Gastroesophageal sphincter (tissue), 3 donors: ENCODE data around the gene BCLAF1.

ENCODE experiments used
- CTCF ChIP-seq, 4 experiments: fragments of 200-600 bp in 2 of 4; fragments of 450-650 bp in 2 of 4; sonication (generic) in 1 of 4; IDR thresholded peaks; one replicate each; pipeline ENCODE4 v1.5.1; 2017 to 2019; ENCODE audit warnings: antibody characterized with exemption in 4 of 4, mild to moderate bottlenecking in 2 of 4, moderate library complexity in 2 of 4
- EP300 ChIP-seq: sonication (generic); formaldehyde crosslinking; IDR thresholded peaks from one replicate; pipeline ENCODE4 v1.6.1; 2017; ENCODE audit warnings: antibody characterized with exemption, mild to moderate bottlenecking
- POLR2A ChIP-seq, 2 donors: fragments of 450-650 bp; IDR thresholded peaks; one replicate each; pipeline ENCODE4 v1.6.1; 2017; ENCODE audit warnings: antibody characterized with exemption in 2 of 2, mild to moderate bottlenecking in 2 of 2, moderate library complexity in 1 of 2
- POLR2AphosphoS5 ChIP-seq: sonication (generic); formaldehyde crosslinking; IDR thresholded peaks from one replicate; pipeline ENCODE4 v1.6.1; 2017; ENCODE audit warnings: antibody characterized with exemption

DNA sequence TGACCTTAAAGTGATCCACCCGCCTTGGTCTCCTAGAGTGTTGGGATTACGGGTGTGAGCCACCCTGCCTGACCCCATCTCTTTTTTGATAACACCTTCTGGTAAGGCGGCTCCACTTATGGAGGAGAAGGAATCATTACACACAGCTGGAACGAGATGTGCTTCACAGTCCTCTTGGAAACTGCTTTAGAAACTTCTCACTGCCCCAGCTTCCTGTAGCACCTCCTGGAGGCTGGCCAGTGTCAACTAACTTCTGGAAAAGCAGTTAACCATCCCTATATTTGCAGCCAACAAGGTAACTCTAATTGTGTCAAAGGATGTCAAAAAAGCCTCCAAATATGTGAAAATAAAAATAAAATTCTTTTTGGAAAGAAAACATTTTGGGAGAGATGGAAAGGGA is 48.8 kb upstream of the BCLAF1 start:
- TF ChIP-seq CTCF (IDR thresholded peaks at IDR 0.05) (no peak), POLR2AphosphoS5 (no peak), POLR2A (IDR thresholded peaks at IDR 0.05) (no peak), EP300 (no peak)
